Activated T-helper 1 cell treated with anti-CD3 and anti-CD28 coated beads, Interleukin-2, amount 50 U/mL, for 16 hours (primary cell): ENCODE results near the gene PORCN.
A peak's percentile ranks its signal among the peaks of the same experiment; 100 is the strongest.

Experiments used
- DNase-seq, 2 donors: peaks; one replicate each; pipeline ENCODE4 v3.0.0-alpha.2; 2020; ENCODE audit warnings: low read depth in 1 of 2, low spot score in 1 of 2

PORCN gene

GRCh38 chrX:48475774-48476577, 32.8 kb upstream of the PORCN start, which contains the start of gene FTSJ1:
Gene FTSJ1, plus strand, starts transcription at chrX:48476199. Its CDS starts 1,849 bp downstream, at chrX:48478048.
- DNase-seq: peak; percentile 67 to 82

GRCh38 chrX:48476919-48477318, 31.9 kb upstream of the PORCN start:
- no peak for DNase-seq

- no peak for DNase-seq
These were observed 30.6 kb upstream of the PORCN start for GRCh38 chrX:48477960-48478755.

GRCh38 chrX:48478806-48479205, 30.0 kb upstream of the PORCN start:
- no peak for DNase-seq

- DNase-seq: no peak
These were observed 28.6 kb upstream of the PORCN start for GRCh38 chrX:48480142-48480541.

- no peak for DNase-seq
These were observed 28.2 kb upstream of the PORCN start for GRCh38 chrX:48480583-48480982.

- DNase-seq: no peak
These were observed 26.3 kb upstream of the PORCN start for GRCh38 chrX:48482526-48482925.

- DNase-seq: no peak
These were observed 21.4 kb upstream of the PORCN start for GRCh38 chrX:48487362-48487798.

- no peak for DNase-seq
These were observed 20.8 kb upstream of the PORCN start for GRCh38 chrX:48488034-48488433.

- no peak for DNase-seq
These were observed 19.5 kb upstream of the PORCN start for GRCh38 chrX:48489296-48489695.

- DNase-seq: no peak
These were observed 18.9 kb upstream of the PORCN start for GRCh38 chrX:48489892-48490291.

GRCh38 chrX:48490661-48491060, 18.1 kb upstream of the PORCN start:
- DNase-seq: no peak

GRCh38 chrX:48491809-48492208, 17.0 kb upstream of the PORCN start:
- DNase-seq: no peak

GRCh38 chrX:48492293-48492910, 16.4 kb upstream of the PORCN start:
- no peak for DNase-seq

- DNase-seq: no peak
These were observed 14.9 kb upstream of the PORCN start for GRCh38 chrX:48493890-48494364.

GRCh38 chrX:48496660-48497059, 12.1 kb upstream of the PORCN start:
- DNase-seq: no peak

- DNase-seq: no peak
These were observed 10.9 kb upstream of the PORCN start for GRCh38 chrX:48497871-48498270.

GRCh38 chrX:48498374-48498809, 10.4 kb upstream of the PORCN start:
- no peak for DNase-seq

- DNase-seq: no peak
These were observed 4.5 kb upstream of the PORCN start for GRCh38 chrX:48504261-48504660.

- no peak for DNase-seq
These were observed 3.3 kb upstream of the PORCN start for GRCh38 chrX:48505481-48505880.

GRCh38 chrX:48507246-48507645, 1.5 kb upstream of the PORCN start:
- DNase-seq: no peak

- DNase-seq: no peak
These were observed 426 bp downstream of the PORCN start for GRCh38 chrX:48509245-48509590.
